ENCODE measurements around the gene CST7. TPM values are rescaled to one million over a fixed set of nuclear protein-coding genes. Genes with fewer than 3 reads are reported as not detected.

CST7 gene
- total and polyA plus RNA-seq, 2 donors (not counting 3 experiments of a cell fraction or from before 2014, with no cell fraction given), result not detected

GRCh38 chr20:24934716-24935115 lies 14.4 kb upstream of the CST7 start:
- Histone ChIP-seq H3K27me3 (ENCODE audit: control insufficient read depth in 2 of 2, insufficient read depth in 2 of 2, low read length in 2 of 2) (no peaks in the 10 kb centered on the region), H3K4me1 (ENCODE audit: control insufficient read depth, extremely low read depth, insufficient read depth, low read length) (no peaks in the 10 kb centered on the region), H3K4me3 (replicated peaks in 1 of 3; ENCODE audit: insufficient read depth in 1 of 3, low read depth in 1 of 3, low read length in 3 of 3) (no peak overlapping the region), H3K27ac (ENCODE audit: insufficient read depth, low read depth, low read length) (no peak overlapping the region), H2AFZ (ENCODE audit: low read depth, low read length) (no peak overlapping the region), H3K9ac (replicated peaks; ENCODE audit: extremely low read depth, insufficient read depth, low read length) (no peak overlapping the region), H3K9me3 (replicated peaks; ENCODE audit: control insufficient read depth, insufficient read depth, low read length) (no peaks in the 10 kb centered on the region), H3K36me3 (ENCODE audit: control insufficient read depth in 2 of 2, extremely low read depth in 1 of 2, insufficient read depth in 2 of 2, low read length in 2 of 2) (no peaks in the 10 kb centered on the region), H4K20me1 (replicated peaks; ENCODE audit: control insufficient read depth, extremely low read depth, insufficient read depth, low read length) (no peaks in the 10 kb centered on the region), H3K4me2 (ENCODE audit: insufficient read depth, low read length) (no peak overlapping the region), H3K9me1 (replicated peaks; ENCODE audit: control insufficient read depth, extremely low read depth, insufficient read depth, low read length) (no peaks in the 10 kb centered on the region), H3K79me2 (ENCODE audit: control insufficient read depth, insufficient read depth, low read length) (no peaks in the 10 kb centered on the region)
- intact Hi-C loops (cut with micrococcal nuclease) (no loop called here), dilution Hi-C loops (cut with MboI; ENCODE audit: extremely low pct_ligation_motif_present, low sequenced_read_pairs) (no loop called here)
- POLR2A ChIA-PET, result no interaction called here
- no TSS peak for BruUV-seq (replicated peaks)
- CTCF ChIA-PET, result no interaction called here
- FAIRE-seq (no peak), DNase-seq (ENCODE audit: low read depth, low spot score) (no peak)
- TF ChIP-seq GATA2 (IDR thresholded peaks at IDR 0.05; ENCODE audit: insufficient read depth, insufficient read length, low read depth, low read length), result no peak
- TF ChIP-seq, protein P1, sequence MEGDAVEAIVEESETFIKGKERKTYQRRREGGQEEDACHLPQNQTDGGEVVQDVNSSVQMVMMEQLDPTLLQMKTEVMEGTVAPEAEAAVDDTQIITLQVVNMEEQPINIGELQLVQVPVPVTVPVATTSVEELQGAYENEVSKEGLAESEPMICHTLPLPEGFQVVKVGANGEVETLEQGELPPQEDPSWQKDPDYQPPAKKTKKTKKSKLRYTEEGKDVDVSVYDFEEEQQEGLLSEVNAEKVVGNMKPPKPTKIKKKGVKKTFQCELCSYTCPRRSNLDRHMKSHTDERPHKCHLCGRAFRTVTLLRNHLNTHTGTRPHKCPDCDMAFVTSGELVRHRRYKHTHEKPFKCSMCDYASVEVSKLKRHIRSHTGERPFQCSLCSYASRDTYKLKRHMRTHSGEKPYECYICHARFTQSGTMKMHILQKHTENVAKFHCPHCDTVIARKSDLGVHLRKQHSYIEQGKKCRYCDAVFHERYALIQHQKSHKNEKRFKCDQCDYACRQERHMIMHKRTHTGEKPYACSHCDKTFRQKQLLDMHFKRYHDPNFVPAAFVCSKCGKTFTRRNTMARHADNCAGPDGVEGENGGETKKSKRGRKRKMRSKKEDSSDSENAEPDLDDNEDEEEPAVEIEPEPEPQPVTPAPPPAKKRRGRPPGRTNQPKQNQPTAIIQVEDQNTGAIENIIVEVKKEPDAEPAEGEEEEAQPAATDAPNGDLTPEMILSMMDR (IDR thresholded peaks at IDR 0.05; ENCODE audit: extremely low read depth in 1 of 2, insufficient read depth in 1 of 2, low read depth in 1 of 2, low read length in 2 of 2), result no peak

DNA sequence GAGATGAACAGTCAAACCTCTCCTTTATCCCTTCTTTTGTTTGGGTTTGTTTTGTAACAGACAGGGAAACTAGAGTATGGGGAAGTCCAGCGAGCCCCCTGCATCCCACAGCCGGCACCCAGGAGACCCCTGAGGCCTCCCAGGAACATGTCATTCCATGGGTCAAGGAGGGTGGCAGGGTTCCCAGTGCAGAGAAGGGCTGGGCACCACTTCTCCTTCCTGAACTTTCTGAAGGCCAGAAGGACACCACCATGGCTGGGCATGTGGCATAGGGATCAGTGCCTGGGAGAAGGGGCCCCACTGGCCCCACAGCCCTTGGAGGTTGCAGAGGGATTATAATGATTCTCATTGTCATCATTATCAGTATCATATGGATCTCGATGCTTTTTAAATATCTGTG lies 13.9 kb upstream of the CST7 start:
- ChIA-PET CTCF (no interaction called here), POLR2A (no interaction called here)
- H3K9me1 ChIP-seq (replicated peaks; ENCODE audit: control insufficient read depth, extremely low read depth, insufficient read depth, low read length), result no peaks in the 10 kb centered on the region
- no peak overlapping the region for H2AFZ ChIP-seq (ENCODE audit: low read depth, low read length)
- no peaks in the 10 kb centered on the region for H3K4me1 ChIP-seq (ENCODE audit: control insufficient read depth, extremely low read depth, insufficient read depth, low read length)
- no peaks in the 10 kb centered on the region for H3K9me3 ChIP-seq (replicated peaks; ENCODE audit: control insufficient read depth, insufficient read depth, low read length)
- H3K36me3 ChIP-seq (ENCODE audit: control insufficient read depth in 2 of 2, extremely low read depth in 1 of 2, insufficient read depth in 2 of 2, low read length in 2 of 2), result no peaks in the 10 kb centered on the region
- no peak overlapping the region for H3K27ac ChIP-seq (ENCODE audit: insufficient read depth, low read depth, low read length)
- H3K27me3 ChIP-seq (ENCODE audit: control insufficient read depth in 2 of 2, insufficient read depth in 2 of 2, low read length in 2 of 2), result no peaks in the 10 kb centered on the region
- no peak overlapping the region for H3K4me2 ChIP-seq (ENCODE audit: insufficient read depth, low read length)
- intact Hi-C loops (cut with micrococcal nuclease) (no loop called here), dilution Hi-C loops (cut with MboI; ENCODE audit: extremely low pct_ligation_motif_present, low sequenced_read_pairs) (no loop called here)
- no peak for TF ChIP-seq MAX (IDR thresholded peaks at IDR 0.05; ENCODE audit: insufficient read depth, insufficient read length)
- TF ChIP-seq MYC (IDR thresholded peaks at IDR 0.05; ENCODE audit: low read depth, low read length), result no peak
- TF ChIP-seq EZH2 (IDR thresholded peaks at IDR 0.05; ENCODE audit: borderline replicate concordance, low read depth, low read length, severe bottlenecking), result no peak
- TF ChIP-seq, protein P1 (IDR thresholded peaks at IDR 0.05; ENCODE audit: extremely low read depth in 1 of 2, insufficient read depth in 1 of 2, low read depth in 1 of 2, low read length in 2 of 2), result no peak
- TF ChIP-seq GATA2 (IDR thresholded peaks at IDR 0.05; ENCODE audit: insufficient read depth, insufficient read length, low read depth, low read length), result no peak
- TF ChIP-seq POLR2A (IDR thresholded peaks at IDR 0.05; ENCODE audit: low read depth, low read length), result no peak
- no peak for TF ChIP-seq FOS (IDR thresholded peaks at IDR 0.05; ENCODE audit: borderline replicate concordance, insufficient read depth, low read length)
- TF ChIP-seq JUN (IDR thresholded peaks at IDR 0.05; ENCODE audit: borderline replicate concordance, insufficient read depth, insufficient read length, low read depth), result no peak
- no peak for TF ChIP-seq POLR2AphosphoS5 (IDR thresholded peaks at IDR 0.05; ENCODE audit: insufficient read depth, low read depth, low read length)
- H4K20me1 ChIP-seq (replicated peaks; ENCODE audit: control insufficient read depth, extremely low read depth, insufficient read depth, low read length), result no peaks in the 10 kb centered on the region
- H3K9ac ChIP-seq (replicated peaks; ENCODE audit: extremely low read depth, insufficient read depth, low read length), result no peak overlapping the region
- no peak for DNase-seq (ENCODE audit: low read depth, low spot score)
- no peak overlapping the region for H3K4me3 ChIP-seq (replicated peaks in 1 of 3; ENCODE audit: insufficient read depth in 1 of 3, low read depth in 1 of 3, low read length in 3 of 3)
- H3K79me2 ChIP-seq (ENCODE audit: control insufficient read depth, insufficient read depth, low read length), result no peaks in the 10 kb centered on the region
- BruUV-seq (replicated peaks), result no TSS peak
- no peak for FAIRE-seq

All from endothelial cell of umbilical vein (primary cell).